K562 (cell line): ENCODE results near the gene MAP3K2. TPM values are rescaled to one million over a fixed set of nuclear protein-coding genes. Genes with fewer than 3 reads are reported as not detected.

Experiments used
- ATAC-seq: fragments of 200-7000 bp; cut with Tn5 transposase; 3 replicates; pipeline ENCODE4 v1.9.1; 2020; ENCODE audit warnings: moderate library complexity
- BruUV-seq: library from RNA; stranded (reverse); fragments of 400-500 nt; replicated peaks from 2 replicates; lab custom pipeline; 2021; lab: Mats Ljungman, UMichigan
- CTCF ChIA-PET: fragments of 300-600 bp; formaldehyde crosslinking; extraction: SDS; loops from one replicate; lab custom pipeline; 2021; ENCODE audit warnings: low intra/inter-chr PET ratio; lab: Yijun Ruan, JAX
- POLR2A ChIA-PET: fragments of 300-600, 350-650 bp; sonication (Branson Sonifier 250); formaldehyde crosslinking; extraction: SDS; loops from one replicate; lab custom pipeline; 2021; ENCODE audit warnings: antibody characterized with exemption, inconsistent platforms; lab: Yijun Ruan, JAX
- DNase-seq, 4 experiments: peaks; one replicate each; pipeline versions ENCODE4 v3.0.0 to v3.0.0-alpha.2; 2011 to 2018; ENCODE audit warnings: low spot score in 3 of 4, mixed read lengths in 3 of 4; ENCODE audit errors: extremely low read depth in 1 of 4
- FAIRE-seq: peaks from 2 replicates; lab custom pipeline; 2011; peaks lifted over from hg19 to GRCh38; lab: Jason Lieb, UNC
- H2AFZ ChIP-seq: 2 replicates; pipeline ENCODE4 v1.6.0; 2011; ENCODE audit warnings: low read depth, low read length, control low read depth, inconsistent platforms
- H3K27ac ChIP-seq: fragments of 200-600 bp; 3 replicates; pipeline ENCODE4 v1.8.0; 2011; ENCODE audit warnings: low read depth, mild to moderate bottlenecking, control low read depth, inconsistent platforms, low read length, moderate library complexity, mixed read lengths; ENCODE audit errors: extremely low read depth
- H3K27me3 ChIP-seq, 2 experiments: fragments of 300-600 bp in 1 of 2; 2 replicates in 1 of 2; 3 replicates in 1 of 2; pipeline versions ENCODE4 v1.6.0 to v1.8.0; 2011; ENCODE audit warnings: inconsistent platforms in 2 of 2, low read length in 2 of 2, mild to moderate bottlenecking in 1 of 2, mixed read lengths in 1 of 2, moderate library complexity in 1 of 2; ENCODE audit not compliant: control insufficient read depth in 2 of 2, insufficient read depth in 2 of 2
- H3K36me3 ChIP-seq: fragments of 300-600 bp; 3 replicates; pipeline ENCODE4 v1.8.0; 2011; ENCODE audit warnings: mild to moderate bottlenecking, low read length, inconsistent platforms; ENCODE audit not compliant: control insufficient read depth, insufficient read depth
- H3K4me1 ChIP-seq, 2 experiments: fragments of 200-600 bp in 1 of 2; replicated peaks in 1 of 2; 2 replicates in 1 of 2; 3 replicates in 1 of 2; pipeline versions ENCODE4 v1.5.1 to v1.8.0; 2011; ENCODE audit warnings: inconsistent platforms in 2 of 2, low read length in 2 of 2, mild to moderate bottlenecking in 1 of 2, mixed read lengths in 1 of 2, moderate library complexity in 1 of 2; ENCODE audit not compliant: control insufficient read depth in 2 of 2, insufficient read depth in 2 of 2
- H3K4me2 ChIP-seq: 2 replicates; pipeline ENCODE4 v1.6.1; 2011; ENCODE audit warnings: low read length, control low read depth, inconsistent platforms, mixed read lengths; ENCODE audit not compliant: insufficient read depth
- H3K4me3 ChIP-seq: fragments of 200-600 bp; sonication (generic), shearing (Covaris generic); 2 replicates; pipeline ENCODE4 v1.5.1; 2016; ENCODE audit warnings: control low read depth, inconsistent platforms
- H3K79me2 ChIP-seq: fragments of 200-600 bp; 3 replicates; pipeline ENCODE4 v1.8.0; 2011; ENCODE audit warnings: low read length, inconsistent platforms; ENCODE audit not compliant: control insufficient read depth, insufficient read depth
- H3K9ac ChIP-seq, 2 experiments: 2 replicates each; pipeline versions ENCODE4 v1.6.0 to v1.6.1; 2011; ENCODE audit warnings: low read depth in 2 of 2, low read length in 2 of 2, control low read depth in 1 of 2, inconsistent platforms in 1 of 2, mild to moderate bottlenecking in 1 of 2, mixed read lengths in 1 of 2; ENCODE audit not compliant: insufficient read depth in 1 of 2
- H3K9me1 ChIP-seq: one replicate; pipeline ENCODE4 v1.6.0; 2011; ENCODE audit warnings: inconsistent platforms, mild to moderate bottlenecking, low read length, moderate library complexity; ENCODE audit not compliant: control insufficient read depth, insufficient read depth
- H3K9me3 ChIP-seq: replicated peaks from 2 replicates; pipeline ENCODE4 v1.5.1; 2011; ENCODE audit warnings: low read depth, low read length, inconsistent platforms; ENCODE audit not compliant: control insufficient read depth, insufficient read depth
- H4K20me1 ChIP-seq: replicated peaks from 2 replicates; pipeline ENCODE4 v1.6.1; 2011; ENCODE audit warnings: low read length, inconsistent platforms, mixed read lengths; ENCODE audit not compliant: control insufficient read depth, insufficient read depth
- DDX20 ChIP-seq: fragments of 450-650 bp; IDR thresholded peaks from 2 replicates; pipeline ENCODE4 v1.6.1; 2016; ENCODE audit warnings: missing genetic modification characterization, low read depth, mild to moderate bottlenecking, missing compliant biosample characterization, moderate library complexity
- FOSL1 ChIP-seq: fragments of 200-800 bp; sonication (Bioruptor generic); conservative IDR thresholded peaks from 2 replicates; pipeline ENCODE4 v1.6.1; 2016; ENCODE audit warnings: missing genetic modification characterization, missing compliant biosample characterization
- HEY1 ChIP-seq: fragments of 250-450 bp; sonication (Bioruptor Pico); IDR thresholded peaks from 2 replicates; pipeline ENCODE4 v1.5.0; 2020; ENCODE audit warnings: mild to moderate bottlenecking, moderate library complexity, borderline replicate concordance
- NR2F6 ChIP-seq: fragments of 450-650 bp; formaldehyde crosslinking; IDR thresholded peaks from 2 replicates; pipeline ENCODE4 v1.4.0; 2020; ENCODE audit warnings: mild to moderate bottlenecking
- TCF7L2 ChIP-seq: fragments of 150-350 bp; IDR thresholded peaks from 2 replicates; pipeline ENCODE4 v1.6.1; 2016; ENCODE audit warnings: low read depth, mild to moderate bottlenecking, low read length, moderate library complexity
- YBX1 ChIP-seq: fragments of 450-650 bp; IDR thresholded peaks from 2 replicates; pipeline ENCODE4 v1.7.1; 2016; ENCODE audit warnings: mild to moderate bottlenecking
- WGBS: fragments of 100-300 bp; shearing (Covaris generic); methylation state at CpG from one replicate; pipeline ENCODE4 v1.1.6; 2016; ENCODE audit warnings: low coverage, mixed read lengths; ENCODE audit not compliant: insufficient coverage; ENCODE audit errors: missing lambda C conversion rate; 5-methylcytosine and 5-hydroxymethylcytosine counted together
- in situ Hi-C: fragments of 300-500 bp; cut with MboI; formaldehyde crosslinking; loops from 4 replicates; pipeline ENCODE4 v1.15.0; 2018; ENCODE audit warnings: inconsistent platforms, mixed read lengths
- intact Hi-C: fragments of 100-400 bp; cut with micrococcal nuclease; formaldehyde crosslinking; loops from 2 replicates; pipeline ENCODE4 v1.14.2; 2022
- polyA plus RNA-seq, 8 experiments: library from polyadenylated mRNA; depleted of rRNA in 4 of 8; stranded (reverse) in 5 of 8; unstranded in 3 of 8; fragments of >200 nt; fragmentation: Nextera tagmentation in 2 of 8; fragmentation: Illumina TruSeq in 1 of 8; extraction: Ambion mirVana in 2 of 8; extraction: Trizol in 1 of 8; gene quantifications; 2 replicates each; pipeline versions ENCODE4 v1.2.1 to v1.2.3, GENCODE V29; 2011 to 2014; ENCODE audit warnings: inconsistent platforms in 1 of 8, missing spikeins in 1 of 8
- total RNA-seq, 7 experiments: library from RNA; depleted of rRNA in 6 of 7; stranded (reverse); fragments of >200 nt in 6 of 7; fragmentation: Illumina TruSeq in 2 of 7; extraction: Trizol in 2 of 7; gene quantifications; 2 replicates each; pipeline versions ENCODE4 v1.2.1 to v1.2.3, GENCODE V29; 2011 to 2021; ENCODE audit warnings: low replicate concordance in 1 of 7
- TF ChIP-seq, protein P1 (sequence below): fragments of 450-650 bp; formaldehyde crosslinking; IDR thresholded peaks from 2 replicates; pipeline ENCODE4 v1.4.0; 2020; ENCODE audit warnings: mild to moderate bottlenecking

The MAP3K2 gene
- total and polyA plus RNA-seq, 9 of the 15 experiments (the other 6 are each of a cell fraction or from before 2014, with no cell fraction given) = 1.2 to 14.2 (median 5.7) TPM

DNA sequence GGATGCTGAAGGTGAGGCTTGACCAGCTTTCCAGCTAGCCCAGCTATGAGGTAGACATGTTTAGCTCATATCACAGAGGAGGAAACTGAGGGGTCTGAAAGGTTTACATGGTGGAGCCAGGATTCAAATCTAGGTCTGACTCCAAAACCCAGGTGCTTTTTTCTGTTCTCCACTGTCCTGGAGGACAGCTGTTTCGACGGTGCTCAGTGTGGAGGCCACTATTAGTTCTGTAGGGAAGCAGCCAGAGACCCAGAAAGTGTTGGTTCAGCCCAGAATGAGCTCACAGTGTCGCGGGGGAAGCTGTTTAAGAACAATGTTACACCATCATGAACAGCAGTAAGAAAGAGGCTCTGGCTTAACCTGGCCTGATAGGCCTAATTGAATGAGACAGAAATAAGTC is 41.5 kb upstream of the MAP3K2 start:
- H2AFZ ChIP-seq = no peak overlapping the region
- no peak for DNase-seq
- no peak overlapping the region for H3K4me2 ChIP-seq
- H3K9me1 ChIP-seq = no peaks in the 10 kb centered on the region
- no peak overlapping the region for H3K9ac ChIP-seq
- H3K79me2 ChIP-seq = no peaks in the 10 kb centered on the region
- H3K36me3 ChIP-seq = no peaks in the 10 kb centered on the region
- no peak for FAIRE-seq
- TF ChIP-seq FOSL1 (tag) (no peak), TCF7L2 (no peak), NR2F6 (no peak), YBX1 (no peak), DDX20 (no peak), HEY1 (no peak)
- TF ChIP-seq, protein P1, sequence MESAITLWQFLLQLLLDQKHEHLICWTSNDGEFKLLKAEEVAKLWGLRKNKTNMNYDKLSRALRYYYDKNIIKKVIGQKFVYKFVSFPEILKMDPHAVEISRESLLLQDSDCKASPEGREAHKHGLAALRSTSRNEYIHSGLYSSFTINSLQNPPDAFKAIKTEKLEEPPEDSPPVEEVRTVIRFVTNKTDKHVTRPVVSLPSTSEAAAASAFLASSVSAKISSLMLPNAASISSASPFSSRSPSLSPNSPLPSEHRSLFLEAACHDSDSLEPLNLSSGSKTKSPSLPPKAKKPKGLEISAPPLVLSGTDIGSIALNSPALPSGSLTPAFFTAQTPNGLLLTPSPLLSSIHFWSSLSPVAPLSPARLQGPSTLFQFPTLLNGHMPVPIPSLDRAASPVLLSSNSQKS (CRISPR knock-in tag) = no peak
- TF ChIP-seq, all 486 proteins: peak for 0
- BruUV-seq = no TSS peak
- POLR2A ChIA-PET = interaction anchor here (0.5 to 0.6 kb wide), 2 partner anchors 9 to 159 kb away, joined by 3 read pairs; no protein-coding TSS in a partner anchor
- 4% methylated on average over 4 of the region's 4 CpGs for WGBS
- intact Hi-C loops (no loop called here), in situ Hi-C loops (no loop called here)
- H3K4me1 ChIP-seq = peaks cover 0 to 8% of the 10 kb centered on the region in 2 experiments; a peak in 1 of 5 replicates
- H3K27me3 ChIP-seq = peaks cover 12 to 57% of the 10 kb centered on the region in 2 experiments; a peak in 4 of 5 replicates
- H4K20me1 ChIP-seq = no peaks in the 10 kb centered on the region
- CTCF ChIA-PET = no interaction called here
- H3K4me3 ChIP-seq = no peak overlapping the region
- H3K27ac ChIP-seq = no peak overlapping the region
- ATAC-seq = no peak; the same call in 2 of the 3 replicates
- H3K9me3 ChIP-seq = no peaks in the 10 kb centered on the region
